Astrocyte of the spinal cord (primary cell): ENCODE measurements around the gene CCN6.
A peak's percentile ranks its signal among the peaks of the same experiment; 100 is the strongest.

Experiments used
- DNase-seq: peaks from one replicate; pipeline ENCODE4 v3.0.0; 2011; ENCODE audit warnings: low read depth, low spot score
- H3K4me3 ChIP-seq: 2 replicates; pipeline ENCODE4 v1.5.1; 2011; ENCODE audit warnings: low read depth, mild to moderate bottlenecking, low read length, moderate library complexity
- CTCF ChIP-seq: IDR thresholded peaks from 2 replicates; pipeline ENCODE4 v1.5.1; 2012; ENCODE audit warnings: low read depth, mild to moderate bottlenecking, low read length, inconsistent platforms
- in situ Hi-C: cut with HindIII; loops from 2 replicates; pipeline ENCODE4 v1.10.0; 2017; ENCODE audit warnings: low sequenced_read_pairs

Gene CCN6

GRCh38 chr6:112032728-112033127, 21.2 kb upstream of the CCN6 start:
- TF ChIP-seq CTCF = no peak
- H3K4me3 ChIP-seq = no peak overlapping the region
- in situ Hi-C loops = no loop called here
- no peak for DNase-seq

GRCh38 chr6:112033791-112034615, 19.9 kb upstream of the CCN6 start:
- no peak overlapping the region for H3K4me3 ChIP-seq
- in situ Hi-C loops = no loop called here
- DNase-seq = no peak
- TF ChIP-seq CTCF = no peak

- TF ChIP-seq CTCF = no peak
- no peak for DNase-seq
- no peak overlapping the region for H3K4me3 ChIP-seq
- in situ Hi-C loops = no loop called here
These were observed 19.3 kb upstream of the CCN6 start for GRCh38 chr6:112034616-112034995.

GRCh38 chr6:112036088-112036637, 17.7 kb upstream of the CCN6 start:
- DNase-seq = no peak
- in situ Hi-C loops = no loop called here

GRCh38 chr6:112037783-112038216, 16.1 kb upstream of the CCN6 start:
- peak; percentile 95 for DNase-seq
- in situ Hi-C loops = no loop called here
- H3K4me3 ChIP-seq = no peak overlapping the region
- TF ChIP-seq CTCF = no peak

More at GRCh38 chr6:112036088-112036637, 17.7 kb upstream of the CCN6 start:
- H3K4me3 ChIP-seq = no peak overlapping the region
- no peak for TF ChIP-seq CTCF

- TF ChIP-seq CTCF = no peak
- DNase-seq = no peak
- in situ Hi-C loops = no loop called here
- H3K4me3 ChIP-seq = no peak overlapping the region
These were observed 15.6 kb upstream of the CCN6 start for GRCh38 chr6:112038268-112038667.
